Hematopoietic multipotent progenitor cell treated with erythropoietin and hydrocortisone succinate and interleukin-3 and kit ligand, for 4 days (in vitro differentiated cells): Measurements from ENCODE around the gene CDC5L.
"Not testable (repeated sequence)": the region's sequence is repeated elsewhere in the genome, so short reads cannot be mapped to it uniquely, and the experiment has no call there.

Source experiments
- DNase-seq: peaks from one replicate; pipeline ENCODE4 v3.0.0-alpha.2; 2015

CDC5L gene

DNA sequence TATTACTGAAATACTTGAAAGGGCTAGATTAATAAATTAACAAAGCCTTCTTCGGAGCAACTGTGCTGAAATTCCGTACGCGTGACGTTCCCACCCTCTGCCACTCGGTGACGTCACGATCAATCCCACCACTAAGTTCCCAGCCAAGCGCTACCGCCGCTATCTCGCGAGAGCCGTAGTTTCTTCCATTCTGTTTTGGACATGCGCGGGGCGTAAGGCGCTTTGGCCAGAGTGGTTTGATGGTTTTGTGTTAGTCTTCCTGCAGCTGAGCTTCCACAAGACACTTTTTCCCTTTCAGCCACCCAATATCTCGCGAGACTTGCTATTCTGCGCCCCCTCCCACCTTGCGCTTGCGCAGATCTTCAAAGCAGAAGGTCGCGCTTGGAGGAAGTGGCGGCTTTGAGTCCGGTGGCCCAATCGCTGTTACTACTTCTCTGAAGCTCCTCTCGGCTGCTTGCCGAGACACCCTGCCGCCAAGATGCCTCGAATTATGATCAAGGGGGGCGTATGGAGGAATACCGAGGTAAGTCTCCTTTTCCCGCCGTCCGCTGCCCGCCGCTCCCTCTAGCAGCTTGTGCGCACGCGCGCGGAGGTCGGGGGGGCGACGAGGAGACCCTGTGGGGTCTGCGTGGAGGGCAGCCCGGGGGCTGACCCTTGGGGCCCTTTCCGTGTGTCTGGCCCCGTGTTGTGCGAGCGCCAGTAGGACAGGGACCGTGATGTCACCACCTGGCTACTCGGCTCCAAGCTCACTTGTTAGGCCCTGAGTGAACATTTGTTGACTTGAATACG, at the start of gene CDC5L:
TSS of gene CDC5L (plus strand) at position 361 of the 789 bp plus-strand sequence. CDS start at position 479, 118 bp downstream.
- DNase-seq, result peak; percentile 99

DNA sequence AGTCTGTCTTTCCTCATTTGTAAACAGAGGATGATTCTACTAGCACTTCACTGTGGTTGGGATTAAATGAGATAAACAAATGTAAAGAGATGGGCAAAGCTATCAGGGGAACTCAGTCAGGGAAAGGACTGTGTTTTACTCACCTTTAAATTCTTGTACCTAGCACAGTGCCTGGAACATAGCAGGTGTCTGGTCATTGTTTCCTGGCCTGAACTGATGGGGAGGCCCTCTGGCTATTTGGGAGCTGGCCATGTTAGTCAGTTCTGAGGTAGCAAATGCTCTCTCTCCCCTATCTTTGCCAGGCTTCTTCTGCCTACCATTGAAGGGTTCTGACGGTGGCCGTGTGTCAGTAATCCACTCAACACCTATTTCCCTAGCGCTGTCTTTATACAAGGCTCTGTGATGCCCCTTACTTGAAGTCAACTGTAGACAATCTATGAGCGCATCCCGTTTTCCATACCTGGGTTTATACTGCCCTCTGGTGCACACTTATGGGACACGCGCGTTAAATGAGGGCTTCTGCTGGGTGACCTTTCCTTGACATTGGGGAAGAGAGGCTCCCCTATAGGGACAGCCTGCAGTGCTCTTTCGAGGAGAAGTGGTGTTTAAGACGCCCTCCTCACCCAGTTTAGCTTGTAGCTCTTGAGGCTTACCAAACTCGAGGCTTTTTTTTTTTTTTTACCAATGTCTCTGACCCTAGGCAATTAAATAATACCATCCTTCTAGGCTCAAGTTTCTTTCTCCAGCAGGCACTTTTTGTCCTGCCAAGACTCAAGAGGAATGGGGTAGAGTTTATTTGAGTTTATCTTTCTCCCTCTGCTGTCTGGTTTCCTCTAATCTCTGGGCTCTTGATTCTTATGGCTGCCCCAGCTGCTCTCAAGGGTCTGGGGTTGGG, 49.0 kb upstream of the CDC5L start:
- peak; percentile 86 for DNase-seq

DNA sequence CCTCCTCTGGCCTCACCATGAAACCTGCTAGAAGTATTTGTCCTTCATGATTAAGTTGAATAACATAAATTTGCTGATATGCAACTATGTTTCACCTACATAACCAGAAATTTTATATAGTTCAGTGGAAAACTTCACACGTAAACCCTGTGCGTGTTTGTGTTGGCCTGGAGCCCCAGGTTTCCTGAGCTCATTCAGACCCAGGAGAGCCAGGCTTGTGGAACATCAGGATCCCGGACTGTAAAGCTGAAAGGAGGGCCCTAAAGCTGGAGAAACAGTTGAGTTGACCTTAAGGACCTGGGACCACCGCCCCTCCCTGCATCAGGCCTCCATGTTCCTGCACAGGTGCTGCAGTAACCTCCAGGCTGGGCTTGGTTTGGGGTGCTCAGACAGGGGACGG, 48.2 kb upstream of the CDC5L start:
- DNase-seq, result no peak

DNA sequence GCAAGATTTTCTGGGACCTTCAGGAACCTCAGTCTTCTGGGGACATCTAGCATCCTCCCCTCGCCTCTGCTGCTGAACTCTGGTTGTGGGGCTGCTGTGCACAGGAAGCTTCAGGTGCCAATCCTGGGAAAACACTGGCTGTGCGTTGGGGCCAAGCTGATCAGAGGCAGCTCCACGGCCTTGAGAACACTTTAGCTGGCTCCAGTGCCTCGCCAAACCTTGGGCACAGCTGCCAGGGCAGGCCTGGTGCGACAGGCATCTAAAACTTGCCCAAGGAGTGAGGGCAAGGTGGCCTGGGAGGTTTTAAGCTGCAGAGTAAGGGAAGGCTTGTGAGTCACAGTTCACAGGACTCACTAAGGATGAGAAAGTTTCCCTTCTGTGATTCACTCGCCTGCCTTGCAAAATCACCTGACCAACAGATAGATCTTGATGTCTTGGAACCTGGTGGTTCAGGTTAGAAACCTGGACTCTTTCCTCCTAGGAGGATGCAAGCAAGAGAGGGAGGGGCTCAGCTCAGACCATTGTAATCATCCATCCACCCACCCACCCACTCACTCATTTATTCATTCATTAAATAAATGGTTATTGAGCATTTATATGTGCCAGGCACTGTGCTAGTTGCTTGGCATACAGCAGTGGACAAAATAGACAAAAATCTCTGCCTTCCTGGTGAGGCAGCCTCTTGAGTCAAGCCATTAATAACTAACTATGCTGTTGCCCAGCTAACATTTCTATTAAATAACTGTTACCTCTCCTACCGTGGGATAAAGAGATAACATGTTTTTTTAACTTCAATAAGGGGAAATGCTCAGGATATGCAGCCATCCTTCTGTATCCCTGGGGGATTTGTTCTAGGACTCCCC, 47.5 kb upstream of the CDC5L start:
- DNase-seq, result no peak

DNA sequence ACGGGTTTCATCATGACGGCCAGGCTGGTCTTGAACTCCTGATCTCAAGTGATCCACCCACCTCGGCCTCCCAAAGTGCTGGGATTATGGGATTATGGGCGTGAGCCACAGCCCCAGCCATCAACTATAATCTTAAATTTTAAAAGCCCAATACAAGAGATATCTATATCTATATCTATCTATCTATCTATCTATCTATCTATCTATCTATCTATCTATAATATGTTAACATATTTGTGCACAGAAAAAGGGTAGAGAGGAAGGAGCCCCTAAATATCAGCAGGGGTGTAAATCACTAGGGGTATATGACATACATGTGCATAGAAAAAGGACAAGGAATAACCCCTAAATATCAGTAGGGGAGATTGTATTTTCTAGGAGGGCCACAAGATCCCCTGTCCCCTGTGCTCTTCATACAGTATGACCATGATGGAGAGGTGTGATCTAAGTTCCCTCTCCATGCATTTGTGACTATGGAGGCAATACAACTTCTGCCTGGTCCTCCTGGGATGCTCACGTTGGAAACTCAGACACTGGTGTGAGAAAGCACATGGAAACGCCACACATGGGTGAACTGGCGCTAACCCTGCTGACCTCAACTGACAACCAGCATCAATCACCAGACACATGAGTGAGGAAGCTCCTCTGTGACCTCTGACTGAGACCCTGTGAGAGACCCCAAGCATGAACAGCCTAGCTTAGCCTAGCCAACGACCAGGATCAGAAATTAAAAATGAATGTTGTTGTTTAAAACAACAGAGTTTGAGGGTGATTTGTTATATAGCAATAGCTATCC, 46.2 kb upstream of the CDC5L start:
- no peak for DNase-seq

DNA sequence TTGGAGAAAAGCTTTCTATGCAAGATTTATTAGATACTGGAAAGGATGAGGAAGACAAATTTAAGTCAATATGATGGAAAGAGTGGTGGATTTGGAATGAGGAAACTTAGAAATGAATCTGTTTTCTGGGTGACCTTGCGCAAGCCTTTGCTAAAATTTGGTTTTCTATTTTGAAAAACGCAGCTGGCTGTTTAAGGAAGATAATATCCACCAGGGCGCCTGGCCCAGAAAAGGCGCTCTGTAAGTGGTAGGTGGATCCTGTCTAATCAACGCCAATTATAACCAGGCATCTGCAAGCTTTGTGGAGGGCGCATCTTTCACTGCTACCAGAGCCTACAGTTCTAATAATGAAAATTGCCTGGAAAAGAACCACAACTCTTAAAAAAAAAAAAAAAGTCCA, 45.5 kb upstream of the CDC5L start:
- peak; percentile 79 for DNase-seq

DNA sequence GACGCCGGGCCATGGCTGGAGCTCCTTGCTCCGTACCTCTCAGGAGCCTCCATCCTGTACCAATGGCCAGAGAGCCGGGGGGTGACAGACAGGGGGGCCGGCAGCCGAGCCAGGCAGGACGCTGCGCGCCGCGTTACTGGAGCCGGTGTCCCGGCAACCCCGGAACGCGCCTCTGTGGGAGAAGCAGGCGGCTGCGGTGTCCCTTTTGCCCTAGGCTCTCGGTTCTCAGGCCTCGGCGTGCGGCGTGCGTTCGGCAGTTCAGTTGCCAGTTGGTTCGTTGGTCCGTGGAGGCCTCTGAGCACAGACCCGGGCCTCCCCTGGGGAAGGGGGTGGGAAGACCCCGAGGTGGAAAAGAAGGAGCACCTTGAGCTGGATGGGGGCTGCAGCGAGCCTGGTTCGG, 45.0 kb upstream of the CDC5L start, which contains the start of gene SPATS1:
TSS of gene SPATS1 (plus strand) at position 162 of the 400 bp plus-strand sequence. CDS start 446 bp downstream, outside the sequence.
- DNase-seq, result peak; percentile 35

DNA sequence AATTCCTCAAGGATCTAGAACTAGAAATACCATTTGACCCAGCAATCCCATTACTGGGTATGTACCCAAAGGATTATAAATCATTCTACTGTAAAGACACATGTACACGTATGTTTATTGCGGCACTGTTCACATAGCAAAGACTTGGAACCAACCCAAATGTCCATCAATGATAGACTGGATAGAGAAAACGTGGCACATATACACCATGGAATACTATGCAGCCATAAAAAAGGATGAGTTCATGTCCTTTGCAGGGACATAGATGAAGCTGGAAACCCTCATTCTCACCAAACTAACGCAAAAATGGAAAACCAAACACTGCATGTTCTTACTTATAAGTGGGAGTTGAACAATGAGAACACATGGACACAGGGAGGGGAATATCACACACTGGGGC, 40.7 kb upstream of the CDC5L start:
- DNase-seq, result not testable (repeated sequence)

DNA sequence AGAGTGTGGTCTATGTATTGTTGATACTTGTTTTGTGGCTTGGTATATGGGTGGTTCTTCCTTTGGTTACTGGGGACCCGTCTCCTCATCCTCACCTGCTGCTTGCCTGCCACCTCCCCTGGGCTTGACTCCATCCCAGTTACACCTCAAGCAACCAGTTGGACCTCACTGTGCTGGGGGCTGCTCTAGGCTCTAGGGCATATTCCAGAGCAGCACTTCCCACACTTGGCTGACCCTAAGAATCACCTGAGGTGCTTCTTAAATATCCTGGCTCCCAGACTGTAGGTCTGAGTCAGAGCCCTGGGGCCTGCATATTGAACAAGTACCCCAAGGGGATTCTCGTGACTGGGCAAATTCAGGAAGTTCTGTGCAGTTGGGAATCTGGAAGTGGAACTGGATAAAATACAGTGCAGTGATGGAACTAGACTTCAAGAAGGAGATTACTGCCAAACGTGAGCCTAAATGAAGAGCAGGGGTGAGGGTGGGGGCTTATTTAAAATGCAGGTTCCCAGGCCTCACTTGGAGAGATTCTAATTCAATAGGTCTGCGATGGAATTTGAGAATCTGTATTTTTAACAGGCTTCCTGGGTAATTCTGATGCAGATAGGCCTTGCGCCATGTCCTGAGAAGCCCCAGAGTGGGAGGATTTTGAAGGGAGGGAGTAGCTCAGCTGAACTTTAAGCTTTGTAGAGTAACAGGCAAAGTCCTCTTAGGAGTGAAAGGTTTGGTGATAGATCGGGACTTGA, 37.4 kb upstream of the CDC5L start:
- no peak for DNase-seq

DNA sequence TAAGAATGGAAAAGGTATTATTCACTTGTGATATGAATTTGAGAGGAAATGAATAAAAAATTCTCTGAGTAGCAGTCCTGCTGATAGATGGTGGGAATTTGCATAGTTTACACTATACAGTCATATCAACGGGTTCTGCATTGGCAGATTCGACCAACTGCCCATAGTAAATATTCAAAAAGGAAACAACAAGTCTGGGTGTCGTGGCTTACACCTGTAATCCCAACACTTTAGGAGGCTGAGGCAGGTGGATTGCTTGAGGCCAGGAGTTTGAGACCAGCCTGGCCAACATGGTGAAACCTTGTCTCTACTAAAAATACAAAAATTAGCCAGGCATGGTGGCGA, 36.9 kb upstream of the CDC5L start:
- DNase-seq, result not testable (repeated sequence)

DNA sequence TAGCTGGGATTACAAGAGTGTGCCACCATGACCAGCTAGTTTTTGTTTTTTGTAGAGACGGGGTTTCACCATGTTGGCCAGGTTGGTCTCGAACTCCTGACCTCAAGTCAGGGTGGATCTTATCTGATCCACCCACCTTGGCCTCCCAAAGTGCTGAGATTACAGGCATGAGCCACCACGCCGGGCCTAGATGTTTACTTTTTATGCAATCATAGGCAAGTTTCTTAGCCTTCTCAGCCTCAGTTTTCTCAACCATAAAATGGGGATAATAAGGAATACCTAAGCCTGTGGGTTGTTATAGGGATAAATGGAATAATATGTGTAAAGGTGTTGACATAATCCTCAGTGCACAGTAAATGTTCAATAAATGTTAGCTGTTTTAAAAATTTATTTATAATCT, 35.2 kb upstream of the CDC5L start:
- no peak for DNase-seq

DNA sequence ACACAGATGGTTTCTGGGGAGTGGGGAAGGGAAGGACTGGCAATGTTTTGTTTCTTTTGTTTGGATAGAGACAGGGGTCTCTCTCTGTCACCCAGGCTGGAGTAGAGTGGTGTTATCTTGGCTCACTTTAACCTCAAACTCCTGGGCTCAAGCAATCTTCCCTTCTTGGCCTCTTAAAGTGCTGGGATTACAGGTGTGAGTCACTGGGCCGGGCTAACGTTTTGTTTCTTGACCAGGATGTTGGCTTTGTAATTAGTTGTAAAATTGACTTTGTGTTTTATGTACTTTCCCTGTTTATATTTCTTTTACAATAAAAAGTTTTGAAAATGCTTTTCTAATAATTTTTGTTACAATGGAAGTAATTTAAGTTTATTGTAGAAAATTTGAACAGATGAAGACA, 34.2 kb upstream of the CDC5L start:
- no peak for DNase-seq

DNA sequence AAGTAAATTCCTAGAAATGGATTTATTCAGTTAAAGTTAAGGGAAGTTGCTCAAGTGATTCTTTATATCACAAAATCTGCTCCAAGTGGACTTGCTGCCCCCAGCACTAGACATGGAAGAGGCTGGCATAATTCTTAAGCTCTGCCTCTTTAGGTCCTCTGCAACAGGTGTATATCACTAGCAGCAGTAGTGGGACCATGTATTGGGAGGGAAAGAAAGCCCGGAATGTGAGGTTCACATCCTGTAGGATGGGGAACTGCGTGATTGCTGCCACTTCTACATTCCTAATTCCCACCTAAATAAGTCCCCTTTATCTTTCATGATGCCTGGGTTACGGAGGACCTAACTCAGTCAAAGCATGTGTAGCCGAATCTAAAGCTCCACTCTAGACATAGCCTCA, 31.9 kb upstream of the CDC5L start:
- no peak for DNase-seq

DNA sequence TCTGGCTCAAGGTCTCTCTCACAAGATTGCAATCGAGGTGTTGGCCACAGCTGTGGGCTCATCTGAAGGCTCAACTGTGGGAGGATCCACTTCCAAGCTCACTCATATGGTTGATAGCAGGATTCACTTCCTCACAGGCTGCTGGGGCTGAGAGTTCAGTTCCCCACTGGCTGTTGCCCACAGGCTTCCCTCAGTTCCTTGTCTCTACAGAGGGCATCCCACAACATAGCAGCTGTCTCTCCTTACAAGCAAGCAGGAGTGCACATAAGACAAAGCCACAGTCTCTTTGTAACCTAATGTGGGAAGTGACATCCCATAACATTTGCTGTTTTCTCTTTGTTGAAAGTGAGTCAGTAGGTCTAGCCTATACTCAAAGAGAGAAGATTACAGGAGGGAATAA, 31.0 kb upstream of the CDC5L start:
- no peak for DNase-seq

DNA sequence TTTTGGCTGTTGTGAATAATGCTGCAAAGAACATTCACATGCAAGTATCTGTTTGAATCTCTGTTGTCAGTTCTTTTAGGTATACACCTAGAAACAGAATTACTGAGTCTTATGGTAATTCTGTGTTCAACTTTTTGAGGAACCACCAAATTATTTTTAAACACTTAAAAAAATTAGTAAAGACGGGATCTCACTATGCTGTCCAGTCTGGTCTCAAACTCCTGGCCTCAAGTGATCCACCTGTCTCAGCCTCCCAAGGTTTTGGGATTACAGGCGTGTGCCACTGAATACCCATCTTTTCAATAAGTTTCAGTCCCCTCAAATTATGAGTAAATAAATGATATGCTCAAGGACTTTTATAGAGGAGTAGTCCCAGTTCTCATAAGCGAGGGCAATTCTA, 27.5 kb upstream of the CDC5L start:
- no peak for DNase-seq

DNA sequence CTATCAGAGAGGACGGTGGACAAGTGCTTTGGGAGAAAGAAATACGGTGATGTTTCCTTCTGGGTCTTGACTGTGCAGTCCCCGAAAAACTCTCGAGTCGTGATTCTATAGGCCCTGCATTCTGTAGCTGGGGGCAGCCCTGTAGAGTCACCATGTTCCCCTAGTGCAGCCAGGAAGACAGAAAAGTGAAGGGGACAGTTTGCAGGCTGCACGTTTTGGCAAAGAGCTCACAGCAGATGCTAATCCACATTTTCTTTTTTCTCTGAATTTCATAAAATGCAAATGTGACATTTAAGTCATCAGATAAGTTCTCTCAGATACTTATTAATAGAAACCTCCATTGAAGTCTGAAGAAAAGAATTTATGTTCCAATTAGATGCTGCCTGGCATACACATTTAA, 25.6 kb upstream of the CDC5L start:
- DNase-seq, result no peak

DNA sequence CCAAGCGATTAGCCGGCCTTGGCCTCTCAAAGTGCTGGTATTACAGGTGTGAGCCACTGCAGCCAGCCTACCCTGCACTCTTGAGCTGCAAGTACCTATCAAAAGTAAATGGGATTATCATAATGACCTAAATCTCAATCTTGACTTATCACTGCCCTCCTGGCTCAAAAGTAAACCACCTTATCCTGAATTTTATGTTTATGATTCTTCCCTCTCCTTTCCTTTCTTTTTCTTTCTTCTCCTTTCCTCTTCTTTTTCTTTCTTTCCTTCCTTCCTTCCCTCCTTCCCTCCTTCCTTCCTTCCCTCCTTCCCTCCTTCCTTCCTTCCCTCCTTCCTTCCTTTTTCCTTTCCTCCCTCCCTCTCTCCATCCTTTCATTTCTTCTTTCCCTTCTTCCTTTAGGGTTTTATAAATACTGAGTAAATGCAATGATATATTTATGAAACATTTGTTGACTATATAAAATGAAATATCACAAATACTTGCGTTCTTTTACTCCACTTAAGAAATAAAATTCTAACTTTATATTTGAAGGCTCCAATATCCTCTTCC, 24.1 kb upstream of the CDC5L start:
- no peak for DNase-seq

DNA sequence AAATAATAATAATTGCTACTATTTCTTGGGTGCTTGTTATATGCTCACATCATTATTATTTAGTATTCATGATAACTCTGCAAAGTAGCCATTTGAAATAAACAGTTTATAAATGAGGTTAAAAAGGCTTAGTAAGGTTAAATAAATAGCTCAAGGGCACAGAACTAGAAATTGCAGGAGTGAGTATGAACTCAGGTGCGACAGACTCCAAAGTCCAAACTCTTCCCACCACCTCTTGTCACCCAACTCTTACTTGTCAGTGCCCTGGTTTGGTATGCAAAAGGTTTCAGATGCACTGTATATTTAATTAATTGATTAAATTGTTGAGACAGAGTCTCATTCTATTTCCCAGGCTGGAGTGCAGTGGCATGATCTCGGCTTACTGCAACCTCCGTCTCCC, 20.7 kb upstream of the CDC5L start:
- DNase-seq, result no peak

DNA sequence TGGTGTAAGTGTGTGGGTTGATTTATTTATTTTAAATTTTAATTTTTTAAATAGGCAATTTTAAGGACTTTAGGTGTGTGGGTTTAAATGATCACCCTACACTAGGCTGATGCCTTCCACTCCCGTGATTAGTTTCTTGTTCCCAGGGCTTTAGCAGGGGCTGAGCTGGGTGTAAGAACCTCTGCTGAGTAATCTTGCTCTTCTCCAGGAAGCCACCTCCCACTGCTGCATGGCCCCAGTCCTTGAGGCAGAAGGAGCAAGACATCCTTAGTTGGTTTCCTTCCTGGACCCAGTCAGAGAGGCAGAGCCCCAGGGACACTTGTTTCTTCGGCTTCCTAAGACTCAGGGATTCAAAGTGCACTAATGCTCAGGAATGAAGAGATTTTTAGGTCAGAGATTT, 19.8 kb upstream of the CDC5L start:
- DNase-seq, result peak; percentile 14

DNA sequence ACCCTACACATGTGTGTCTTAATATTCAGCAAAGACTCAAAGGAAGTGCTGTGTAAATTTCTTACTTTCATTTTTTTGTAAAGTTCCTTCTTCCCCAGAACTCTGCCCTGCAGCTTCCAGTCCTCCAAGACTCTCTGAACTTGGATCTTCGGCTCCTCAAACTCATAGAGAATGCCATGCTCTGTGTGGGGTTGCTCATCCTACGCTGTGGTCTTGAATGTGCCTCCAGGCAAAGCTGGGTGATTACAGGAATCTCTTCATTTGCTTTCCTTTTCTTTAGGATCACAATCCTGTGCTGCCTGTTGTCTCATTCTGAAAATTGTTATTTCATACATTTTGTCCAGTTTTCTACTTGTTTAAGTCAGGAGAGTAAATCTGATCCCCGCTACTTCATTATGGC, 14.5 kb upstream of the CDC5L start:
- no peak for DNase-seq

DNA sequence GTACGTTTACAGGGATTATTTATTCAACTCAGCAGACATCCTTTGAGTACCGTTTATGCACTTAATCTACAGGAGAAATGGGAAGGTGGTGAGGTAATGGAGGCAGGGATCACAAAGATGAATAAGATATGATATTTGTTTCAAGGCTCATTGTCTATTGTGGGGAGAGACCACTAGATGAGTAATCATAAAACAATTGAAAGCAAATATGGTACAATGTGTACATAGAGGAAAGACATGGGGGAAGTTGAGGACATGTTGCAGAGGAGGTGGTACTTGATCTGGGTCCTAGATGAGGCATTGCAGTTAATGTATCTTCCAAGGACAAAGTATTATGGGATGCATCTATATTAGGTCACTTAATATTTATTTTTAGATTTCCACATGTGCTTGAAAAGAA, 13.7 kb upstream of the CDC5L start:
- DNase-seq, result no peak
